Liver (tissue), 9 donors: ENCODE data around the gene UBE2QL1. TPM values are rescaled to one million over a fixed set of nuclear protein-coding genes. Genes with fewer than 3 reads are reported as not detected.

Experiments
- DNase-seq: peaks from one replicate; pipeline ENCODE4 v3.0.0-alpha.2; 2017; ENCODE audit warnings: low spot score
- H3K27ac ChIP-seq, 2 donors: one replicate each; pipeline ENCODE4 v1.7.0; 2013; ENCODE audit warnings: inconsistent platforms in 2 of 2, low read length in 2 of 2, control low read depth in 1 of 2, low read depth in 1 of 2, mild to moderate bottlenecking in 1 of 2
- H3K27me3 ChIP-seq, 4 donors: one replicate each; pipeline versions ENCODE4 v1.6.1 to v1.7.0; 2013; ENCODE audit warnings: low read length in 3 of 4, inconsistent platforms in 1 of 4, mild to moderate bottlenecking in 1 of 4, moderate library complexity in 1 of 4; ENCODE audit not compliant: control insufficient read depth in 4 of 4, insufficient read depth in 4 of 4
- H3K36me3 ChIP-seq, 4 donors: one replicate each; pipeline versions ENCODE4 v1.6.1 to v1.7.0; 2013; ENCODE audit warnings: low read length in 3 of 4, mild to moderate bottlenecking in 3 of 4, low read depth in 1 of 4, moderate library complexity in 1 of 4; ENCODE audit not compliant: control insufficient read depth in 4 of 4, insufficient read depth in 3 of 4
- H3K4me1 ChIP-seq, 4 donors: one replicate each; pipeline versions ENCODE4 v1.6.1 to v1.7.0; 2013; ENCODE audit warnings: low read length in 3 of 4, mild to moderate bottlenecking in 3 of 4, moderate library complexity in 1 of 4; ENCODE audit not compliant: control insufficient read depth in 4 of 4, insufficient read depth in 4 of 4
- H3K4me3 ChIP-seq, 3 donors: one replicate each; pipeline versions ENCODE4 v1.6.1 to v1.7.0; 2013; ENCODE audit warnings: low read length in 3 of 3, control low read depth in 1 of 3, low read depth in 1 of 3, mild to moderate bottlenecking in 1 of 3
- H3K9ac ChIP-seq, 2 donors: one replicate each; pipeline ENCODE4 v1.7.0; 2013; ENCODE audit warnings: low read length in 2 of 2, mild to moderate bottlenecking in 2 of 2, moderate library complexity in 2 of 2, control low read depth in 1 of 2, low read depth in 1 of 2
- H3K9me3 ChIP-seq, 4 donors: one replicate each; pipeline versions ENCODE4 v1.6.1 to v1.7.0; 2013; ENCODE audit warnings: low read length in 3 of 4; ENCODE audit not compliant: control insufficient read depth in 4 of 4
- EGR1 ChIP-seq, 2 donors: IDR thresholded peaks; 2 replicates each; pipeline ENCODE4 v1.6.1; 2016 to 2018; ENCODE audit warnings: antibody characterized with exemption in 2 of 2, low read depth in 2 of 2
- FOXA1 ChIP-seq: IDR thresholded peaks from 2 replicates; pipeline ENCODE4 v1.6.1; 2016; ENCODE audit warnings: antibody characterized with exemption
- FOXA2 ChIP-seq: IDR thresholded peaks from 2 replicates; pipeline ENCODE4 v1.6.1; 2016; ENCODE audit warnings: antibody characterized with exemption
- GABPA ChIP-seq, 2 donors: IDR thresholded peaks in 1 of 2; conservative IDR thresholded peaks in 1 of 2; 2 replicates each; pipeline ENCODE4 v1.6.1; 2016; ENCODE audit warnings: antibody characterized with exemption in 2 of 2, mild to moderate bottlenecking in 1 of 2, moderate library complexity in 1 of 2
- HNF4A ChIP-seq, 2 donors: conservative IDR thresholded peaks; 2 replicates each; pipeline ENCODE4 v1.6.1; 2016; ENCODE audit warnings: antibody characterized with exemption in 2 of 2, mild to moderate bottlenecking in 2 of 2
- HNF4G ChIP-seq: IDR thresholded peaks from 2 replicates; pipeline ENCODE4 v1.6.1; 2016; ENCODE audit warnings: antibody characterized with exemption
- JUND ChIP-seq, 2 donors: IDR thresholded peaks; 2 replicates each; pipeline ENCODE4 v1.6.1; 2016; ENCODE audit warnings: antibody characterized with exemption in 2 of 2
- NR2F2 ChIP-seq: IDR thresholded peaks from 2 replicates; pipeline ENCODE4 v1.6.1; 2016; ENCODE audit warnings: antibody characterized with exemption
- RAD21 ChIP-seq, 2 donors: IDR thresholded peaks; 2 replicates each; pipeline ENCODE4 v1.6.1; 2016; ENCODE audit warnings: antibody characterized with exemption in 2 of 2, mild to moderate bottlenecking in 2 of 2
- RXRA ChIP-seq, 2 donors: IDR thresholded peaks; 2 replicates each; pipeline ENCODE4 v1.6.1; 2017 to 2018; ENCODE audit warnings: antibody characterized with exemption in 2 of 2, mild to moderate bottlenecking in 1 of 2
- SP1 ChIP-seq: IDR thresholded peaks from 2 replicates; pipeline ENCODE4 v1.6.1; 2018; ENCODE audit warnings: antibody characterized with exemption, mild to moderate bottlenecking
- TAF1 ChIP-seq: conservative IDR thresholded peaks from 2 replicates; pipeline ENCODE4 v1.6.1; 2016; ENCODE audit warnings: antibody characterized with exemption, mild to moderate bottlenecking
- YY1 ChIP-seq: IDR thresholded peaks from 2 replicates; pipeline ENCODE4 v1.6.1; 2016; ENCODE audit warnings: antibody characterized with exemption, mild to moderate bottlenecking
- WGBS: extraction: QIAGEN DNeasy Blood & Tissue Kit; methylation state at CpG from one replicate; pipeline ENCODE4 v1.1.7; 2013; 5-methylcytosine and 5-hydroxymethylcytosine counted together
- polyA plus RNA-seq, 2 donors: library from polyadenylated mRNA; stranded (reverse) in 1 of 2; unstranded in 1 of 2; fragments of 200-250 nt in 1 of 2; fragments of >200 nt in 1 of 2; fragmentation: Nextera tagmentation in 1 of 2; extraction: Ambion mirVana in 1 of 2; gene quantifications; one replicate each; pipeline versions ENCODE4 v1.2.1 to v1.2.3, GENCODE V29; 2013 to 2015
- total RNA-seq, 2 donors: library from RNA; depleted of rRNA; stranded (reverse); fragments of >200 nt; gene quantifications; one replicate each; pipeline ENCODE4 v1.2.3, GENCODE V29; 2014
- TF ChIP-seq, protein P1 (sequence below): IDR thresholded peaks from 2 replicates; pipeline ENCODE4 v1.6.1; 2016; ENCODE audit warnings: antibody characterized with exemption
- TF ChIP-seq, protein P2 (sequence below): IDR thresholded peaks from 2 replicates; pipeline ENCODE4 v1.6.1; 2016; ENCODE audit warnings: antibody characterized with exemption, mild to moderate bottlenecking
- TF ChIP-seq, protein P3 (sequence below): IDR thresholded peaks from 2 replicates; pipeline ENCODE4 v1.6.1; 2016; ENCODE audit warnings: antibody characterized with exemption
- TF ChIP-seq, protein P4 (sequence below): IDR thresholded peaks from 2 replicates; pipeline ENCODE4 v1.6.1; 2016; ENCODE audit warnings: antibody characterized with exemption
- TF ChIP-seq, protein P5 (sequence below): fragments of 150-350 bp; IDR thresholded peaks from 2 replicates; pipeline ENCODE4 v1.5.1; 2017; ENCODE audit warnings: improper control_type of control experiment, low read depth, low read length; ENCODE audit not compliant: missing input control
- donor health status: healthy.
- donor health status: healthy.
- donor health status: healthy.
- donor health status: healthy.
- donor health status: healthy.

UBE2QL1 gene
- total and polyA plus RNA-seq, 4 donors: 0.09 to 1.9 (median 0.36) TPM

DNA sequence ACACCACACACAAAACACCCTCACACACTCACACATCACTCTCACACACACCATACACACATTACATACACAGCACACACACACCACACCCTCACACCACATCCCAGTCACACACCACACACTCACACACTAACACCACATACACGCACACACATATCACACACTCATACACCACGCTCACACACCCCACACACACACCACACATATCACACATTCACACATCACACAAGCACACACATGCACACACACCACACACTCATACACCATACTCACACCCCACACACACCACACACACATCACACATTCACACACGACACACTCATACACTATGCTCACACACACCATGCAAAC lies 543 bp upstream of the UBE2QL1 start:
- Histone ChIP-seq H3K27ac (no peak overlapping the region), H3K27me3 (no peaks in the 10 kb centered on the region), H3K36me3 (no peaks in the 10 kb centered on the region), H3K4me3 (no peak overlapping the region), H3K4me1 (peaks cover 3 to 13% (median 9%) of the 10 kb centered on the region in 4 donors), H3K9me3 (peaks cover 0 to 3% (median under 1%) of the 10 kb centered on the region in 4 donors), H3K9ac (no peak overlapping the region)
- WGBS: 96% methylated on average over 3 of the region's 3 CpGs
- TF ChIP-seq, protein P1, sequence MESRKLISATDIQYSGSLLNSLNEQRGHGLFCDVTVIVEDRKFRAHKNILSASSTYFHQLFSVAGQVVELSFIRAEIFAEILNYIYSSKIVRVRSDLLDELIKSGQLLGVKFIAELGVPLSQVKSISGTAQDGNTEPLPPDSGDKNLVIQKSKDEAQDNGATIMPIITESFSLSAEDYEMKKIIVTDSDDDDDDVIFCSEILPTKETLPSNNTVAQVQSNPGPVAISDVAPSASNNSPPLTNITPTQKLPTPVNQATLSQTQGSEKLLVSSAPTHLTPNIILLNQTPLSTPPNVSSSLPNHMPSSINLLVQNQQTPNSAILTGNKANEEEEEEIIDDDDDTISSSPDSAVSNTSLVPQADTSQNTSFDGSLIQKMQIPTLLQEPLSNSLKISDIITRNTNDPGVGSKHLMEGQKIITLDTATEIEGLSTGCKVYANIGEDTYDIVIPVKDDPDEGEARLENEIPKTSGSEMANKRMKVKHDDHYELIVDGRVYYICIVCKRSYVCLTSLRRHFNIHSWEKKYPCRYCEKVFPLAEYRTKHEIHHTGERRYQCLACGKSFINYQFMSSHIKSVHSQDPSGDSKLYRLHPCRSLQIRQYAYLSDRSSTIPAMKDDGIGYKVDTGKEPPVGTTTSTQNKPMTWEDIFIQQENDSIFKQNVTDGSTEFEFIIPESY: no peak
- TF ChIP-seq FOXA1 (no peak), NR2F2 (no peak), RXRA (IDR thresholded peaks at IDR 0.05) (no peak), HNF4G (no peak), TAF1 (no peak), GABPA (IDR thresholded peaks at IDR 0.05 in 1 of 2, conservative IDR thresholded peaks at IDR 0.05 in 1 of 2) (no peak), EGR1 (IDR thresholded peaks at IDR 0.05; ENCODE audit: low read depth in 2 of 2) (no peak)
- TF ChIP-seq, protein P2, sequence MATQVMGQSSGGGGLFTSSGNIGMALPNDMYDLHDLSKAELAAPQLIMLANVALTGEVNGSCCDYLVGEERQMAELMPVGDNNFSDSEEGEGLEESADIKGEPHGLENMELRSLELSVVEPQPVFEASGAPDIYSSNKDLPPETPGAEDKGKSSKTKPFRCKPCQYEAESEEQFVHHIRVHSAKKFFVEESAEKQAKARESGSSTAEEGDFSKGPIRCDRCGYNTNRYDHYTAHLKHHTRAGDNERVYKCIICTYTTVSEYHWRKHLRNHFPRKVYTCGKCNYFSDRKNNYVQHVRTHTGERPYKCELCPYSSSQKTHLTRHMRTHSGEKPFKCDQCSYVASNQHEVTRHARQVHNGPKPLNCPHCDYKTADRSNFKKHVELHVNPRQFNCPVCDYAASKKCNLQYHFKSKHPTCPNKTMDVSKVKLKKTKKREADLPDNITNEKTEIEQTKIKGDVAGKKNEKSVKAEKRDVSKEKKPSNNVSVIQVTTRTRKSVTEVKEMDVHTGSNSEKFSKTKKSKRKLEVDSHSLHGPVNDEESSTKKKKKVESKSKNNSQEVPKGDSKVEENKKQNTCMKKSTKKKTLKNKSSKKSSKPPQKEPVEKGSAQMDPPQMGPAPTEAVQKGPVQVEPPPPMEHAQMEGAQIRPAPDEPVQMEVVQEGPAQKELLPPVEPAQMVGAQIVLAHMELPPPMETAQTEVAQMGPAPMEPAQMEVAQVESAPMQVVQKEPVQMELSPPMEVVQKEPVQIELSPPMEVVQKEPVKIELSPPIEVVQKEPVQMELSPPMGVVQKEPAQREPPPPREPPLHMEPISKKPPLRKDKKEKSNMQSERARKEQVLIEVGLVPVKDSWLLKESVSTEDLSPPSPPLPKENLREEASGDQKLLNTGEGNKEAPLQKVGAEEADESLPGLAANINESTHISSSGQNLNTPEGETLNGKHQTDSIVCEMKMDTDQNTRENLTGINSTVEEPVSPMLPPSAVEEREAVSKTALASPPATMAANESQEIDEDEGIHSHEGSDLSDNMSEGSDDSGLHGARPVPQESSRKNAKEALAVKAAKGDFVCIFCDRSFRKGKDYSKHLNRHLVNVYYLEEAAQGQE: no peak
- no peak for DNase-seq

DNA sequence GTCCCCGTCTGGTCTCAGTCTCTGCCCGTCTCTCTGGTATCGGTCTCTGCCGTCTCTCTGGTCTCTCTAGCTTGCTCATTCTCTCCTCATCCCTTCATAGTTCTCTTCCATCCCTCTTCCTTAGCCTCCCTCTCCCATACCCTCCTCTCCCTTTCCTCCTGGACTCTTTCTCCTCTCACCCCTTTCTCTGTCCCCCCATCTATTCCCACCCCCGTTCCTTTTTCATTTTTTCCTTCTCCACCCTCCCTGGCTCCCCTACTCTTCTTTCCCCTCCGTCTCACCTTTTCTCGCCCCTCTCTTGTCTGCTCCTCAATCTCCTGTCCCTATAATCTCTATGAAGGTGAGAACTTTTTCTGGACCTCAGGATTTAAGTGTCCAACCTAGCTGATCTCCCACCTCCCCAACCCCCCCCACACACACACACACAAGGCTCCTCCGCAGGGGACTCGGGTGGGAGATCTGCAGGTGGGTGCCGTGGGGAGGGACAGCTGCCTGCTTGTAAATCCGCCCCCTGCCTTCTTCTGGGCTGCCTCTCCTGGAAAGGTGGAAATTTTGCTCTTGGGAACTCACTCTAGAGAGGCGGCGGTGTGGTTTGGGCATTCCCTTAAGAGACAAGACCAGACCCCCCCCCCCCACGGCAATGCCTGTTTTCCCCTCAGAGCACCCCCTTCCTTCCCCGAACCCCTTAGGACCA lies 953 bp downstream of the UBE2QL1 start:
- no peaks in the 10 kb centered on the region for H3K9me3 ChIP-seq
- H3K36me3 ChIP-seq: no peaks in the 10 kb centered on the region
- H3K4me3 ChIP-seq: peak overlapping the region in 2 of 3 donors; percentile 54 to 79
- no peak for DNase-seq
- 26% methylated on average over 15 of the region's 15 CpGs for WGBS
- H3K27ac ChIP-seq: no peak overlapping the region
- TF ChIP-seq TAF1: no peak
- TF ChIP-seq, protein P3, sequence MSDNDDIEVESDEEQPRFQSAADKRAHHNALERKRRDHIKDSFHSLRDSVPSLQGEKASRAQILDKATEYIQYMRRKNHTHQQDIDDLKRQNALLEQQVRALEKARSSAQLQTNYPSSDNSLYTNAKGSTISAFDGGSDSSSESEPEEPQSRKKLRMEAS: no peak
- no peak for TF ChIP-seq FOXA1
- no peak for TF ChIP-seq NR2F2
- TF ChIP-seq, protein P4, sequence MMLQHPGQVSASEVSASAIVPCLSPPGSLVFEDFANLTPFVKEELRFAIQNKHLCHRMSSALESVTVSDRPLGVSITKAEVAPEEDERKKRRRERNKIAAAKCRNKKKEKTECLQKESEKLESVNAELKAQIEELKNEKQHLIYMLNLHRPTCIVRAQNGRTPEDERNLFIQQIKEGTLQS: no peak
- no peak for TF ChIP-seq FOXA2
- TF ChIP-seq, protein P5, sequence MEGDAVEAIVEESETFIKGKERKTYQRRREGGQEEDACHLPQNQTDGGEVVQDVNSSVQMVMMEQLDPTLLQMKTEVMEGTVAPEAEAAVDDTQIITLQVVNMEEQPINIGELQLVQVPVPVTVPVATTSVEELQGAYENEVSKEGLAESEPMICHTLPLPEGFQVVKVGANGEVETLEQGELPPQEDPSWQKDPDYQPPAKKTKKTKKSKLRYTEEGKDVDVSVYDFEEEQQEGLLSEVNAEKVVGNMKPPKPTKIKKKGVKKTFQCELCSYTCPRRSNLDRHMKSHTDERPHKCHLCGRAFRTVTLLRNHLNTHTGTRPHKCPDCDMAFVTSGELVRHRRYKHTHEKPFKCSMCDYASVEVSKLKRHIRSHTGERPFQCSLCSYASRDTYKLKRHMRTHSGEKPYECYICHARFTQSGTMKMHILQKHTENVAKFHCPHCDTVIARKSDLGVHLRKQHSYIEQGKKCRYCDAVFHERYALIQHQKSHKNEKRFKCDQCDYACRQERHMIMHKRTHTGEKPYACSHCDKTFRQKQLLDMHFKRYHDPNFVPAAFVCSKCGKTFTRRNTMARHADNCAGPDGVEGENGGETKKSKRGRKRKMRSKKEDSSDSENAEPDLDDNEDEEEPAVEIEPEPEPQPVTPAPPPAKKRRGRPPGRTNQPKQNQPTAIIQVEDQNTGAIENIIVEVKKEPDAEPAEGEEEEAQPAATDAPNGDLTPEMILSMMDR: no peak
- no peak for TF ChIP-seq JUND (IDR thresholded peaks at IDR 0.05)
- TF ChIP-seq SP1: no peak
- TF ChIP-seq YY1: no peak
- TF ChIP-seq, protein P2: no peak
- TF ChIP-seq, protein P1: no peak
- no peak for TF ChIP-seq HNF4G
- TF ChIP-seq HNF4A (conservative IDR thresholded peaks at IDR 0.05): no peak
- TF ChIP-seq RAD21 (IDR thresholded peaks at IDR 0.05): no peak
- no peak for TF ChIP-seq RXRA (IDR thresholded peaks at IDR 0.05)
- H3K9ac ChIP-seq: no peak overlapping the region
- H3K4me1 ChIP-seq: peaks cover 3 to 13% (median 9%) of the 10 kb centered on the region in 4 donors
- H3K27me3 ChIP-seq: no peaks in the 10 kb centered on the region
